ENCODE measurements around the gene ST14. TPM values are rescaled to one million over a fixed set of nuclear protein-coding genes. Genes with fewer than 3 reads are reported as not detected.

The ST14 gene
- total and polyA plus RNA-seq, 12 donors = 0.17 to 41.0 (median 10.4) TPM

- Histone ChIP-seq H3K9me3 (replicated peaks in 1 of 3) (no peaks in the 10 kb centered on the region), H3K4me3 (no peak overlapping the region), H3K4me1 (replicated peaks in 1 of 2) (peaks cover 1 to 5% of the 10 kb centered on the region in 2 donors), H3K36me3 (replicated peaks in 1 of 2) (no peaks in the 10 kb centered on the region), H3K27me3 (no peaks in the 10 kb centered on the region), H3K27ac (no peak overlapping the region)
- intact Hi-C loops (cut with DNase I) = no loop called here
- no peak for DNase-seq
- WGBS, 4 donors = 81 to 93% (median 86%) methylated on average over 1 of the region's 1 CpG
- TF ChIP-seq CTCF (IDR thresholded peaks at IDR 0.05) = no peak
- TF ChIP-seq POLR2A (IDR thresholded peaks at IDR 0.05) = no peak
Measured at GRCh38 chr11:130151196-130151595, 8.4 kb upstream of the ST14 start.

- peak in 2 of 7 donors; percentile 28 to 45 for DNase-seq
- no peaks in the 10 kb centered on the region for H3K9me3 ChIP-seq (replicated peaks in 1 of 3)
- H3K4me3 ChIP-seq = no peak overlapping the region
- H3K36me3 ChIP-seq (replicated peaks in 1 of 2) = no peaks in the 10 kb centered on the region
- TF ChIP-seq POLR2A (IDR thresholded peaks at IDR 0.05) (no peak), CTCF (IDR thresholded peaks at IDR 0.05) (no peak)
- 76 to 84% (median 80%) methylated on average over 10 to 11 of the region's 11 CpGs for WGBS, 4 donors
- intact Hi-C loops (cut with DNase I) = no loop called here
- H3K27me3 ChIP-seq = peaks cover 18% of the 10 kb centered on the region
- H3K27ac ChIP-seq = no peak overlapping the region
- H3K4me1 ChIP-seq (replicated peaks in 1 of 2) = peaks cover 0 to 7% of the 10 kb centered on the region in 2 donors
Measured at GRCh38 chr11:130156108-130157022, 3.2 kb upstream of the ST14 start.

- Histone ChIP-seq H3K27ac (no peak overlapping the region), H3K4me1 (replicated peaks in 1 of 2) (peaks cover 0 to 7% of the 10 kb centered on the region in 2 donors), H3K27me3 (peaks cover 26% of the 10 kb centered on the region), H3K36me3 (replicated peaks in 1 of 2) (no peaks in the 10 kb centered on the region), H3K9me3 (replicated peaks in 1 of 3) (no peaks in the 10 kb centered on the region), H3K4me3 (no peak overlapping the region)
- 86 to 97% (median 92%) methylated on average over 7 to 8 of the region's 8 CpGs for WGBS, 4 donors
- TF ChIP-seq CTCF (IDR thresholded peaks at IDR 0.05) = no peak
- no peak for TF ChIP-seq POLR2A (IDR thresholded peaks at IDR 0.05)
- intact Hi-C loops (cut with DNase I) = no loop called here
- no peak for DNase-seq
Measured at GRCh38 chr11:130157101-130157500, 2.5 kb upstream of the ST14 start.

GRCh38 chr11:130157840-130158239 is 1.7 kb upstream of the ST14 start:
- intact Hi-C loops (cut with DNase I) = no loop called here
- no peak for DNase-seq
- TF ChIP-seq CTCF (IDR thresholded peaks at IDR 0.05) (no peak), POLR2A (IDR thresholded peaks at IDR 0.05) (no peak)
- WGBS, 4 donors = 60 to 83% (median 82%) methylated on average over 3 of the region's 3 CpGs
- Histone ChIP-seq H3K9me3 (replicated peaks in 1 of 3) (no peaks in the 10 kb centered on the region), H3K27ac (no peak overlapping the region), H3K4me1 (replicated peaks in 1 of 2) (peaks cover 0 to 7% of the 10 kb centered on the region in 2 donors), H3K4me3 (no peak overlapping the region), H3K36me3 (replicated peaks in 1 of 2) (no peaks in the 10 kb centered on the region), H3K27me3 (peaks cover 29% of the 10 kb centered on the region)

Measured in adrenal gland (tissue), 12 donors.